IMR-90 (cell line): ENCODE measurements around the gene CDK5R2. TPM values are rescaled to one million over a fixed set of nuclear protein-coding genes. Genes with fewer than 3 reads are reported as not detected.

ENCODE experiments used
- ATAC-seq: fragments of 200-7000 bp; cut with Tn5 transposase; 2 replicates; pipeline ENCODE4 v1.9.1; 2020; ENCODE audit warnings: low read depth, mild to moderate bottlenecking, moderate library complexity
- BruUV-seq: library from RNA; stranded (reverse); fragments of 400-500 nt; replicated peaks from 2 replicates; lab custom pipeline; 2021; lab: Mats Ljungman, UMichigan
- CTCF ChIA-PET: fragments of 300-600 bp; formaldehyde crosslinking; extraction: SDS; loops from one replicate; lab custom pipeline; 2021; ENCODE audit warnings: antibody characterized with exemption; lab: Yijun Ruan, JAX
- POLR2A ChIA-PET: fragments of 300-600 bp; sonication (Branson Sonifier 250); formaldehyde crosslinking; loops from one replicate; lab custom pipeline; 2022; ENCODE audit warnings: antibody characterized with exemption; ENCODE audit not compliant: unreplicated experiment; lab: Charles Lee
- DNase-seq: peaks from one replicate; pipeline ENCODE4 v3.0.0; 2013
- H2AFZ ChIP-seq: replicated peaks from 2 replicates; pipeline ENCODE3; 2013; ENCODE audit warnings: low read length, mild to moderate bottlenecking; ENCODE audit not compliant: poor library complexity
- H2AK5ac ChIP-seq: 2 replicates; pipeline ENCODE4 v1.6.1; 2013; ENCODE audit warnings: low read depth, low read length, inconsistent platforms
- H2AK9ac ChIP-seq: replicated peaks from 2 replicates; pipeline ENCODE3; 2013; ENCODE audit warnings: mild to moderate bottlenecking, low read depth, low read length, moderate library complexity; ENCODE audit not compliant: poor library complexity
- H2BK120ac ChIP-seq: 2 replicates; pipeline ENCODE4 v1.6.1; 2013; ENCODE audit warnings: low read depth, low read length, inconsistent platforms
- H2BK15ac ChIP-seq: 3 replicates; pipeline ENCODE4 v1.6.1; 2013; ENCODE audit warnings: low read depth, low read length, inconsistent platforms
- H2BK20ac ChIP-seq: 2 replicates; pipeline ENCODE4 v1.6.1; 2013; ENCODE audit warnings: low read depth, mild to moderate bottlenecking, inconsistent platforms, low read length, moderate library complexity
- H2BK5ac ChIP-seq: 2 replicates; pipeline ENCODE4 v1.6.1; 2013; ENCODE audit warnings: mild to moderate bottlenecking, low read depth, low read length, inconsistent platforms; ENCODE audit not compliant: poor library complexity, severe bottlenecking
- H3K14ac ChIP-seq: replicated peaks from 2 replicates; pipeline ENCODE4 v1.6.1; 2013; ENCODE audit warnings: low read depth, low read length, inconsistent platforms
- H3K18ac ChIP-seq: 2 replicates; pipeline ENCODE4 v1.6.1; 2013; ENCODE audit warnings: low read depth, low read length, control low read depth
- H3K23ac ChIP-seq: 2 replicates; pipeline ENCODE4 v1.6.1; 2013; ENCODE audit warnings: low read depth, low read length, inconsistent platforms
- H3K27ac ChIP-seq: 2 replicates; pipeline ENCODE4 v1.5.1; 2013; ENCODE audit warnings: mild to moderate bottlenecking, control low read depth, low read length; ENCODE audit not compliant: insufficient read depth
- H3K27me3 ChIP-seq: 2 replicates; pipeline ENCODE4 v1.6.1; 2013; ENCODE audit warnings: low read length; ENCODE audit not compliant: control insufficient read depth, insufficient read depth
- H3K36me3 ChIP-seq: 2 replicates; pipeline ENCODE4 v1.6.1; 2013; ENCODE audit warnings: low read length, mixed read lengths; ENCODE audit not compliant: control insufficient read depth, insufficient read depth
- H3K4ac ChIP-seq: 2 replicates; pipeline ENCODE4 v1.6.1; 2013; ENCODE audit warnings: low read depth, low read length, inconsistent platforms
- H3K4me1 ChIP-seq: 2 replicates; pipeline ENCODE4 v1.6.1; 2013; ENCODE audit warnings: low read length, mixed read lengths; ENCODE audit not compliant: control insufficient read depth, insufficient read depth
- H3K4me2 ChIP-seq: 2 replicates; pipeline ENCODE4 v1.6.1; 2013; ENCODE audit warnings: low read depth, mild to moderate bottlenecking, control low read depth, low read length, moderate library complexity
- H3K4me3 ChIP-seq: 2 replicates; pipeline ENCODE4 v1.5.1; 2013; ENCODE audit warnings: low read depth, mild to moderate bottlenecking, control low read depth, low read length, moderate library complexity; ENCODE audit not compliant: insufficient read depth
- H3K56ac ChIP-seq: 2 replicates; pipeline ENCODE4 v1.6.1; 2013; ENCODE audit warnings: low read length, inconsistent platforms; ENCODE audit not compliant: insufficient read depth; ENCODE audit errors: extremely low read depth
- H3K79me1 ChIP-seq, 2 experiments: 2 replicates each; pipeline ENCODE4 v1.6.1; 2013; ENCODE audit warnings: low read length in 2 of 2, inconsistent platforms in 1 of 2, low read depth in 1 of 2
- H3K9ac ChIP-seq: 2 replicates; pipeline ENCODE4 v1.6.1; 2013; ENCODE audit warnings: low read depth, low read length, control low read depth
- H3K9me1 ChIP-seq: 2 replicates; pipeline ENCODE4 v1.6.1; 2013; ENCODE audit warnings: low read length, inconsistent platforms; ENCODE audit not compliant: insufficient read depth
- H3K9me3 ChIP-seq: 2 replicates; pipeline ENCODE4 v1.6.1; 2013; ENCODE audit warnings: low read length; ENCODE audit not compliant: control insufficient read depth, insufficient read depth
- H4K20me1 ChIP-seq: 2 replicates; pipeline ENCODE4 v1.6.1; 2013; ENCODE audit warnings: low read length, inconsistent platforms; ENCODE audit not compliant: insufficient read depth
- H4K5ac ChIP-seq: 2 replicates; pipeline ENCODE4 v1.6.1; 2013; ENCODE audit warnings: mild to moderate bottlenecking, low read depth, low read length, control low read depth
- H4K8ac ChIP-seq, 2 experiments: 2 replicates each; pipeline ENCODE4 v1.6.1; 2013; ENCODE audit warnings: low read depth in 2 of 2, low read length in 2 of 2, control low read depth in 1 of 2, inconsistent platforms in 1 of 2
- H4K91ac ChIP-seq: 2 replicates; pipeline ENCODE4 v1.6.1; 2013; ENCODE audit warnings: low read depth, low read length, inconsistent platforms; ENCODE audit not compliant: insufficient read depth
- MAFK ChIP-seq: IDR thresholded peaks from 2 replicates; pipeline ENCODE4 v1.6.1; 2012; ENCODE audit warnings: low read depth, low read length, improper control_type of control experiment
- MXI1 ChIP-seq: IDR thresholded peaks from 2 replicates; pipeline ENCODE4 v1.6.1; 2012; ENCODE audit warnings: low read depth, mild to moderate bottlenecking, low read length, moderate library complexity, borderline replicate concordance
- RFX5 ChIP-seq: IDR thresholded peaks from 2 replicates; pipeline ENCODE4 v1.8.0; 2012; ENCODE audit warnings: low read depth, mild to moderate bottlenecking, low read length, moderate library complexity
- WGBS, 2 experiments: methylation state at CpG; one replicate each; pipeline versions ENCODE4 v1.1.5 to v1.1.7; 2013; ENCODE audit warnings: missing lambda C conversion rate in 2 of 2; ENCODE audit not compliant: insufficient read length in 1 of 2; ENCODE audit errors: extremely low coverage in 2 of 2; 5-methylcytosine and 5-hydroxymethylcytosine counted together
- dilution Hi-C: fragments of 300-500 bp; cut with HindIII; formaldehyde crosslinking; loops from one replicate; pipeline ENCODE4 v1.14.3; 2018; ENCODE audit warnings: low sequenced_read_pairs; ENCODE audit not compliant: unreplicated experiment
- in situ Hi-C: fragments of 300-500 bp; cut with MboI; formaldehyde crosslinking; loops from 3 replicates; pipeline ENCODE4 v1.14.3; 2019; ENCODE audit warnings: low sequenced_read_pairs, inconsistent platforms, mixed read lengths
- intact Hi-C: fragments of 100-400 bp; cut with micrococcal nuclease; formaldehyde crosslinking; loops from 2 replicates; pipeline ENCODE4 v1.10.0; 2022
- polyA plus RNA-seq, 3 experiments: library from polyadenylated mRNA; depleted of rRNA; stranded (reverse); fragments of >200 nt; gene quantifications; 2 replicates each; pipeline ENCODE4 v1.2.3, GENCODE V29; 2012; ENCODE audit warnings: low replicate concordance in 1 of 3
- total RNA-seq: library from RNA; depleted of rRNA; stranded (reverse); fragments of >200 nt; gene quantifications from 2 replicates; pipeline ENCODE4 v1.2.3, GENCODE V29; 2012

CDK5R2 gene
- total and polyA plus RNA-seq, 2 of the 4 experiments (the other 2 are of a cell fraction), result not detected

GRCh38 chr2:218925434-218925833, 34.0 kb upstream of the CDK5R2 start:
- no peak for ATAC-seq
- Histone ChIP-seq H2AK9ac (no peak overlapping the region), H4K91ac (no peak overlapping the region), H3K4me3 (no peak overlapping the region), H4K8ac (no peak overlapping the region), H2BK120ac (no peak overlapping the region), H3K9ac (no peak overlapping the region), H2BK20ac (no peak overlapping the region), H3K79me1 (no peaks in the 10 kb centered on the region), H3K14ac (no peak overlapping the region), H3K9me3 (peaks cover 3% of the 10 kb centered on the region; the same call in 1 of the 2 replicates), H4K20me1 (no peaks in the 10 kb centered on the region), H3K4ac (no peak overlapping the region), H3K4me1 (no peaks in the 10 kb centered on the region), H3K9me1 (no peaks in the 10 kb centered on the region), H3K18ac (no peak overlapping the region), H3K27ac (no peak overlapping the region), H3K27me3 (peaks cover 24% of the 10 kb centered on the region), H2AK5ac (no peak overlapping the region), H3K56ac (no peak overlapping the region), H2BK15ac (no peak overlapping the region), H2AFZ (no peak overlapping the region), H3K36me3 (no peaks in the 10 kb centered on the region), H3K23ac (no peak overlapping the region), H4K5ac (no peak overlapping the region), H3K4me2 (no peak overlapping the region), H2BK5ac (no peak overlapping the region)
- ChIA-PET CTCF (no interaction called here), POLR2A (interaction anchor here (0.6 kb wide), 1 partner anchor 56 kb away, joined by 6 read pairs; no protein-coding TSS in a partner anchor)
- TF ChIP-seq MXI1 (no peak), MAFK (peak; percentile 32; the same call in 1 of the 2 replicates), RFX5 (no peak)
- no peak for DNase-seq
- dilution Hi-C loops (no loop called here), intact Hi-C loops (no loop called here), in situ Hi-C loops (no loop called here)
- BruUV-seq, result no TSS peak
- no CpG with 5 or more reads among the region's 2 CpGs for WGBS, 2 experiments
